K562 (cell line): Measurements from ENCODE around the gene ZNF326. TPM values are rescaled to one million over a fixed set of nuclear protein-coding genes. Genes with fewer than 3 reads are reported as not detected.

Experiments
- ATAC-seq: fragments of 200-7000 bp; cut with Tn5 transposase; 3 replicates; pipeline ENCODE4 v1.9.1; 2020; ENCODE audit warnings: moderate library complexity
- BruUV-seq: library from RNA; stranded (reverse); fragments of 400-500 nt; replicated peaks from 2 replicates; lab custom pipeline; 2021; lab: Mats Ljungman, UMichigan
- CTCF ChIA-PET: fragments of 300-600 bp; formaldehyde crosslinking; extraction: SDS; loops from one replicate; lab custom pipeline; 2021; ENCODE audit warnings: low intra/inter-chr PET ratio; lab: Yijun Ruan, JAX
- POLR2A ChIA-PET: fragments of 300-600, 350-650 bp; sonication (Branson Sonifier 250); formaldehyde crosslinking; extraction: SDS; loops from one replicate; lab custom pipeline; 2021; ENCODE audit warnings: antibody characterized with exemption, inconsistent platforms; lab: Yijun Ruan, JAX
- DNase-seq, 4 experiments: peaks; one replicate each; pipeline versions ENCODE4 v3.0.0 to v3.0.0-alpha.2; 2011 to 2018; ENCODE audit warnings: low spot score in 3 of 4, mixed read lengths in 3 of 4; ENCODE audit errors: extremely low read depth in 1 of 4
- FAIRE-seq: peaks from 2 replicates; lab custom pipeline; 2011; peaks lifted over from hg19 to GRCh38; lab: Jason Lieb, UNC
- H2AFZ ChIP-seq: 2 replicates; pipeline ENCODE4 v1.6.0; 2011; ENCODE audit warnings: low read depth, low read length, control low read depth, inconsistent platforms
- H3K27ac ChIP-seq: fragments of 200-600 bp; 3 replicates; pipeline ENCODE4 v1.8.0; 2011; ENCODE audit warnings: low read depth, mild to moderate bottlenecking, control low read depth, inconsistent platforms, low read length, moderate library complexity, mixed read lengths; ENCODE audit errors: extremely low read depth
- H3K27me3 ChIP-seq, 2 experiments: fragments of 300-600 bp in 1 of 2; 2 replicates in 1 of 2; 3 replicates in 1 of 2; pipeline versions ENCODE4 v1.6.0 to v1.8.0; 2011; ENCODE audit warnings: inconsistent platforms in 2 of 2, low read length in 2 of 2, mild to moderate bottlenecking in 1 of 2, mixed read lengths in 1 of 2, moderate library complexity in 1 of 2; ENCODE audit not compliant: control insufficient read depth in 2 of 2, insufficient read depth in 2 of 2
- H3K36me3 ChIP-seq: fragments of 300-600 bp; 3 replicates; pipeline ENCODE4 v1.8.0; 2011; ENCODE audit warnings: mild to moderate bottlenecking, low read length, inconsistent platforms; ENCODE audit not compliant: control insufficient read depth, insufficient read depth
- H3K4me1 ChIP-seq, 2 experiments: fragments of 200-600 bp in 1 of 2; replicated peaks in 1 of 2; 2 replicates in 1 of 2; 3 replicates in 1 of 2; pipeline versions ENCODE4 v1.5.1 to v1.8.0; 2011; ENCODE audit warnings: inconsistent platforms in 2 of 2, low read length in 2 of 2, mild to moderate bottlenecking in 1 of 2, mixed read lengths in 1 of 2, moderate library complexity in 1 of 2; ENCODE audit not compliant: control insufficient read depth in 2 of 2, insufficient read depth in 2 of 2
- H3K4me2 ChIP-seq: 2 replicates; pipeline ENCODE4 v1.6.1; 2011; ENCODE audit warnings: low read length, control low read depth, inconsistent platforms, mixed read lengths; ENCODE audit not compliant: insufficient read depth
- H3K4me3 ChIP-seq: fragments of 200-600 bp; sonication (generic), shearing (Covaris generic); 2 replicates; pipeline ENCODE4 v1.5.1; 2016; ENCODE audit warnings: control low read depth, inconsistent platforms
- H3K79me2 ChIP-seq: fragments of 200-600 bp; 3 replicates; pipeline ENCODE4 v1.8.0; 2011; ENCODE audit warnings: low read length, inconsistent platforms; ENCODE audit not compliant: control insufficient read depth, insufficient read depth
- H3K9ac ChIP-seq, 2 experiments: 2 replicates each; pipeline versions ENCODE4 v1.6.0 to v1.6.1; 2011; ENCODE audit warnings: low read depth in 2 of 2, low read length in 2 of 2, control low read depth in 1 of 2, inconsistent platforms in 1 of 2, mild to moderate bottlenecking in 1 of 2, mixed read lengths in 1 of 2; ENCODE audit not compliant: insufficient read depth in 1 of 2
- H3K9me1 ChIP-seq: one replicate; pipeline ENCODE4 v1.6.0; 2011; ENCODE audit warnings: inconsistent platforms, mild to moderate bottlenecking, low read length, moderate library complexity; ENCODE audit not compliant: control insufficient read depth, insufficient read depth
- H3K9me3 ChIP-seq: replicated peaks from 2 replicates; pipeline ENCODE4 v1.5.1; 2011; ENCODE audit warnings: low read depth, low read length, inconsistent platforms; ENCODE audit not compliant: control insufficient read depth, insufficient read depth
- H4K20me1 ChIP-seq: replicated peaks from 2 replicates; pipeline ENCODE4 v1.6.1; 2011; ENCODE audit warnings: low read length, inconsistent platforms, mixed read lengths; ENCODE audit not compliant: control insufficient read depth, insufficient read depth
- MCM7 ChIP-seq, 2 experiments: fragments of 450-650 bp; IDR thresholded peaks; 2 replicates each; pipeline ENCODE4 v1.6.1; 2016 to 2018
- PBX2 ChIP-seq, 2 experiments: IDR thresholded peaks in 1 of 2; conservative IDR thresholded peaks in 1 of 2; 2 replicates each; pipeline ENCODE4 v1.6.1; 2016; ENCODE audit warnings: low read depth in 2 of 2, mild to moderate bottlenecking in 1 of 2, missing compliant biosample characterization in 1 of 2, missing genetic modification characterization in 1 of 2, moderate library complexity in 1 of 2
- RB1 ChIP-seq: fragments of 450-650 bp; IDR thresholded peaks from 2 replicates; pipeline ENCODE4 v1.6.1; 2017; ENCODE audit warnings: low read depth, mild to moderate bottlenecking
- SP1 ChIP-seq: sonication (generic); formaldehyde crosslinking; IDR thresholded peaks from 2 replicates; pipeline ENCODE4 v1.8.1; 2022; ENCODE audit warnings: mild to moderate bottlenecking, missing genetic modification reagents
- ZBTB40 ChIP-seq, 2 experiments: fragments of 450-650 bp in 1 of 2; sonication (generic) in 1 of 2; formaldehyde crosslinking in 1 of 2; IDR thresholded peaks; 2 replicates each; pipeline versions ENCODE4 v1.7.1 to v1.9.0; 2016 to 2022; ENCODE audit warnings: inconsistent platforms in 1 of 2, mild to moderate bottlenecking in 1 of 2, missing genetic modification reagents in 1 of 2
- ZNF24 ChIP-seq: fragments of 450-650 bp; IDR thresholded peaks from 2 replicates; pipeline ENCODE4 v1.6.1; 2016
- ZNF444 ChIP-seq: fragments of 250-450 bp; sonication (Bioruptor Pico); IDR thresholded peaks from 2 replicates; pipeline ENCODE4 v1.4.0; 2020; ENCODE audit warnings: mild to moderate bottlenecking, moderate library complexity
- WGBS: fragments of 100-300 bp; shearing (Covaris generic); methylation state at CpG from one replicate; pipeline ENCODE4 v1.1.6; 2016; ENCODE audit warnings: low coverage, mixed read lengths; ENCODE audit not compliant: insufficient coverage; ENCODE audit errors: missing lambda C conversion rate; 5-methylcytosine and 5-hydroxymethylcytosine counted together
- in situ Hi-C: fragments of 300-500 bp; cut with MboI; formaldehyde crosslinking; loops from 4 replicates; pipeline ENCODE4 v1.15.0; 2018; ENCODE audit warnings: inconsistent platforms, mixed read lengths
- intact Hi-C: fragments of 100-400 bp; cut with micrococcal nuclease; formaldehyde crosslinking; loops from 2 replicates; pipeline ENCODE4 v1.14.2; 2022
- polyA plus RNA-seq, 8 experiments: library from polyadenylated mRNA; depleted of rRNA in 4 of 8; stranded (reverse) in 5 of 8; unstranded in 3 of 8; fragments of >200 nt; fragmentation: Nextera tagmentation in 2 of 8; fragmentation: Illumina TruSeq in 1 of 8; extraction: Ambion mirVana in 2 of 8; extraction: Trizol in 1 of 8; gene quantifications; 2 replicates each; pipeline versions ENCODE4 v1.2.1 to v1.2.3, GENCODE V29; 2011 to 2014; ENCODE audit warnings: inconsistent platforms in 1 of 8, missing spikeins in 1 of 8
- total RNA-seq, 7 experiments: library from RNA; depleted of rRNA in 6 of 7; stranded (reverse); fragments of >200 nt in 6 of 7; fragmentation: Illumina TruSeq in 2 of 7; extraction: Trizol in 2 of 7; gene quantifications; 2 replicates each; pipeline versions ENCODE4 v1.2.1 to v1.2.3, GENCODE V29; 2011 to 2021; ENCODE audit warnings: low replicate concordance in 1 of 7

The ZNF326 gene
- total and polyA plus RNA-seq, 9 of the 15 experiments (the other 6 are each of a cell fraction or from before 2014, with no cell fraction given), result 7.2 to 33.2 (median 20.1) TPM

GRCh38 chr1:89989099-89989498, 5.8 kb upstream of the ZNF326 start:
- TF ChIP-seq PBX2 (CRISPR knock-in tag; IDR thresholded peaks at IDR 0.05; ENCODE audit: low read depth), result no peak
- no peak for TF ChIP-seq PBX2 (tag; conservative IDR thresholded peaks at IDR 0.05; ENCODE audit: low read depth)
- no peak for TF ChIP-seq RB1
- TF ChIP-seq MCM7 (IDR thresholded peaks at IDR 0.05), result no peak
- TF ChIP-seq SP1 (CRISPR knock-in tag), result no peak
- no peak for TF ChIP-seq ZBTB40 (IDR thresholded peaks at IDR 0.05)
- no peak for TF ChIP-seq ZBTB40 (CRISPR knock-in tag; IDR thresholded peaks at IDR 0.05)
- no peak for TF ChIP-seq ZNF444 (CRISPR knock-in tag)
- TF ChIP-seq ZNF24, result no peak
- DNase-seq (no peak), ATAC-seq (no peak), FAIRE-seq (no peak)
- H3K27me3 ChIP-seq, result no peaks in the 10 kb centered on the region
- H3K9me3 ChIP-seq, result no peaks in the 10 kb centered on the region
- 69% methylated on average over 22 of the region's 23 CpGs for WGBS
- in situ Hi-C loops (loop anchor here (5.0 to 25.0 kb wide), 2 partner anchors 182 to 877 kb away; no protein-coding TSS in a partner anchor), intact Hi-C loops (loop anchor here (5.0 to 10.0 kb wide), 3 partner anchors 87 to 504 kb away; partner anchors contain the start of gene LRRC8C)
- POLR2A ChIA-PET, result interaction anchor here (0.7 to 0.9 kb wide), 3 partner anchors 126 to 193 kb away, joined by 3 read pairs; no protein-coding TSS in a partner anchor
- H3K4me2 ChIP-seq, result no peak overlapping the region
- peaks cover 10 to 17% of the 10 kb centered on the region in 2 experiments for H3K4me1 ChIP-seq
- no peaks in the 10 kb centered on the region for H4K20me1 ChIP-seq
- peaks cover 8% of the 10 kb centered on the region; the same call in 1 of the 3 replicates for H3K79me2 ChIP-seq
- no peaks in the 10 kb centered on the region for H3K9me1 ChIP-seq
- no peak overlapping the region for H3K27ac ChIP-seq
- BruUV-seq, result no TSS peak
- no peak overlapping the region for H3K4me3 ChIP-seq
- CTCF ChIA-PET, result no interaction called here
- H3K36me3 ChIP-seq, result no peaks in the 10 kb centered on the region
- no peak overlapping the region for H3K9ac ChIP-seq
- H2AFZ ChIP-seq, result no peak overlapping the region
